Right atrium auricular region (tissue), 2 donors: ENCODE results near the gene RUBCNL. TPM values are rescaled to one million over a fixed set of nuclear protein-coding genes. Genes with fewer than 3 reads are reported as not detected.

Source experiments
- DNase-seq: peaks from one replicate; pipeline ENCODE4 v3.0.0-alpha.2; 2019; ENCODE audit warnings: low spot score
- H3K27ac ChIP-seq, 2 donors: fragments of 200-600 bp; sonication (generic); 1 replicate in 1 of 2; 2 replicates in 1 of 2; pipeline ENCODE4 v1.5.1; 2016 to 2019
- H3K27me3 ChIP-seq, 2 donors: fragments of 200-600 bp; sonication (generic); one replicate each; pipeline versions ENCODE4 v1.5.1 to v1.6.0; 2017 to 2019
- H3K36me3 ChIP-seq: fragments of 200-600 bp; sonication (generic); one replicate; pipeline ENCODE4 v1.5.1; 2016
- H3K4me1 ChIP-seq, 2 donors: fragments of 200-600 bp; sonication (generic); one replicate each; pipeline versions ENCODE4 v1.5.1 to v1.6.0; 2017 to 2019
- H3K4me3 ChIP-seq, 2 donors: fragments of 200-600 bp; sonication (generic); 1 replicate in 1 of 2; 2 replicates in 1 of 2; pipeline ENCODE4 v1.5.1; 2017 to 2019; ENCODE audit warnings: mild to moderate bottlenecking in 1 of 2, moderate library complexity in 1 of 2
- H3K9me3 ChIP-seq, 2 donors: fragments of 200-600 bp; sonication (generic); one replicate each; pipeline ENCODE4 v1.5.1; 2019
- total RNA-seq, 2 donors: library from RNA; depleted of rRNA; stranded (reverse); fragments of >200 nt; gene quantifications; one replicate each; pipeline ENCODE4 v1.1.0, GENCODE V29; 2016
- TF ChIP-seq, protein P1 (sequence below), 2 donors: fragments of 200-600 bp; sonication (generic); IDR thresholded peaks; one replicate each; pipeline ENCODE4 v1.5.1; 2019; ENCODE audit warnings: antibody characterized with exemption in 2 of 2

The RUBCNL gene
- total RNA-seq, 2 donors from 2014 or later = 0.59 to 1.5 TPM

DNA sequence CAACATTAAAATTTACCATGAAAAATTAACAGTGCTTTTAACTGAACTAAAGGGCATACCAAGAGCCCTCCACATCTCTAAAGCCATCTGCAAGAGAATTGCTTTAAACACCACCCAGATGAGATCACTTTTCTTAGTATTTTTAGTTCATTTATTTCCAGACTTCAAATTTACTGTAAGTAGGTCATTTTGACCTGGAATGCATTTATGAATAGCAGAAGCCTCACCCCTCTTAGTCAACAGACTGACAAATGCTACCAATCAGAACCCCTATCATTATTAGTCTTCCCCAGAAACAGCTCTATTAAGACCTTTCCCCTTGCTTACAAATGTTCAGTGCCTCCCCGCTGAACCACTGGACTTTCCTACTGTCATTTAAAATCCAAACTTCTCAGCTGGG lies 27.3 kb downstream of the RUBCNL start:
- TF ChIP-seq, protein P1, sequence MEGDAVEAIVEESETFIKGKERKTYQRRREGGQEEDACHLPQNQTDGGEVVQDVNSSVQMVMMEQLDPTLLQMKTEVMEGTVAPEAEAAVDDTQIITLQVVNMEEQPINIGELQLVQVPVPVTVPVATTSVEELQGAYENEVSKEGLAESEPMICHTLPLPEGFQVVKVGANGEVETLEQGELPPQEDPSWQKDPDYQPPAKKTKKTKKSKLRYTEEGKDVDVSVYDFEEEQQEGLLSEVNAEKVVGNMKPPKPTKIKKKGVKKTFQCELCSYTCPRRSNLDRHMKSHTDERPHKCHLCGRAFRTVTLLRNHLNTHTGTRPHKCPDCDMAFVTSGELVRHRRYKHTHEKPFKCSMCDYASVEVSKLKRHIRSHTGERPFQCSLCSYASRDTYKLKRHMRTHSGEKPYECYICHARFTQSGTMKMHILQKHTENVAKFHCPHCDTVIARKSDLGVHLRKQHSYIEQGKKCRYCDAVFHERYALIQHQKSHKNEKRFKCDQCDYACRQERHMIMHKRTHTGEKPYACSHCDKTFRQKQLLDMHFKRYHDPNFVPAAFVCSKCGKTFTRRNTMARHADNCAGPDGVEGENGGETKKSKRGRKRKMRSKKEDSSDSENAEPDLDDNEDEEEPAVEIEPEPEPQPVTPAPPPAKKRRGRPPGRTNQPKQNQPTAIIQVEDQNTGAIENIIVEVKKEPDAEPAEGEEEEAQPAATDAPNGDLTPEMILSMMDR (IDR thresholded peaks at IDR 0.05) = no peak
- no peak overlapping the region for H3K4me3 ChIP-seq
- no peaks in the 10 kb centered on the region for H3K27me3 ChIP-seq
- H3K9me3 ChIP-seq = no peaks in the 10 kb centered on the region
- no peaks in the 10 kb centered on the region for H3K36me3 ChIP-seq
- no peak overlapping the region for H3K27ac ChIP-seq
- no peak for DNase-seq
- H3K4me1 ChIP-seq = no peaks in the 10 kb centered on the region

GRCh38 chr13:46355901-46356590 lies 31.0 kb downstream of the RUBCNL start:
- Histone ChIP-seq H3K4me1 (no peaks in the 10 kb centered on the region), H3K9me3 (no peaks in the 10 kb centered on the region), H3K27ac (no peak overlapping the region), H3K4me3 (no peak overlapping the region), H3K27me3 (no peaks in the 10 kb centered on the region), H3K36me3 (no peaks in the 10 kb centered on the region)
- no peak for DNase-seq
- TF ChIP-seq, protein P1 (IDR thresholded peaks at IDR 0.05) = no peak

GRCh38 chr13:46355088-46355468 lies 32.0 kb downstream of the RUBCNL start:
- Histone ChIP-seq H3K27ac (no peak overlapping the region), H3K27me3 (no peaks in the 10 kb centered on the region), H3K36me3 (no peaks in the 10 kb centered on the region), H3K4me1 (no peaks in the 10 kb centered on the region), H3K4me3 (no peak overlapping the region), H3K9me3 (no peaks in the 10 kb centered on the region)
- TF ChIP-seq, protein P1 (IDR thresholded peaks at IDR 0.05) = no peak
- no peak for DNase-seq

GRCh38 chr13:46354156-46355087 lies 32.6 kb downstream of the RUBCNL start:
- H3K36me3 ChIP-seq = no peaks in the 10 kb centered on the region
- no peak for DNase-seq
- no peak overlapping the region for H3K4me3 ChIP-seq
- no peaks in the 10 kb centered on the region for H3K27me3 ChIP-seq
- TF ChIP-seq, protein P1 (IDR thresholded peaks at IDR 0.05) = no peak
- no peaks in the 10 kb centered on the region for H3K4me1 ChIP-seq
- no peaks in the 10 kb centered on the region for H3K9me3 ChIP-seq
- H3K27ac ChIP-seq = no peak overlapping the region

GRCh38 chr13:46352805-46353204 lies 34.2 kb downstream of the RUBCNL start:
- Histone ChIP-seq H3K4me1 (no peaks in the 10 kb centered on the region), H3K27me3 (no peaks in the 10 kb centered on the region), H3K4me3 (no peak overlapping the region), H3K36me3 (no peaks in the 10 kb centered on the region), H3K9me3 (no peaks in the 10 kb centered on the region), H3K27ac (no peak overlapping the region)
- TF ChIP-seq, protein P1 (IDR thresholded peaks at IDR 0.05) = no peak
- peak; percentile 61 for DNase-seq
